A673 (cell line): Measurements from ENCODE around the gene RAB3D. TPM values are rescaled to one million over a fixed set of nuclear protein-coding genes. Genes with fewer than 3 reads are reported as not detected.
A peak's percentile ranks its signal among the peaks of the same experiment; 100 is the strongest.

Experiments
- BruUV-seq: library from RNA; stranded (reverse); fragments of 400-500 nt; replicated peaks from 2 replicates; lab custom pipeline; 2021; lab: Mats Ljungman, UMichigan
- CTCF ChIA-PET: fragments of 300-600 bp; sonication (Branson Sonifier 250); formaldehyde crosslinking; loops from one replicate; lab custom pipeline; 2022; ENCODE audit warnings: antibody characterized with exemption; lab: Charles Lee
- POLR2A ChIA-PET: fragments of 300-600 bp; sonication (Branson Sonifier 250); formaldehyde crosslinking; loops from one replicate; lab custom pipeline; 2022; ENCODE audit warnings: antibody characterized with exemption; ENCODE audit not compliant: low non-redundant PET; lab: Charles Lee
- DNase-seq: peaks from one replicate; pipeline ENCODE4 v3.0.0-alpha.2; 2015; ENCODE audit warnings: low spot score
- H3K27ac ChIP-seq: fragments of 200-600 bp; sonication (generic); 2 replicates; pipeline ENCODE4 v1.5.1; 2016; ENCODE audit warnings: mixed run types, low read depth, mild to moderate bottlenecking, mixed read lengths, antibody characterized with exemption, low read length; ENCODE audit not compliant: poor library complexity, severe bottlenecking
- H3K27me3 ChIP-seq: fragments of 200-600 bp; sonication (generic); replicated peaks from 2 replicates; pipeline ENCODE4 v1.6.1; 2017; ENCODE audit warnings: mixed run types, low read depth, mild to moderate bottlenecking, mixed read lengths, antibody characterized with exemption, low read length; ENCODE audit not compliant: insufficient read depth, poor library complexity
- H3K36me3 ChIP-seq: fragments of 200-600 bp; sonication (generic); 2 replicates; pipeline ENCODE4 v1.6.1; 2016; ENCODE audit warnings: mixed run types, mild to moderate bottlenecking, mixed read lengths, antibody characterized with exemption, low read length; ENCODE audit not compliant: insufficient read depth, poor library complexity, severe bottlenecking
- H3K4me1 ChIP-seq: fragments of 200-600 bp; sonication (generic); 2 replicates; pipeline ENCODE4 v1.6.1; 2017; ENCODE audit warnings: mixed run types, mild to moderate bottlenecking, mixed read lengths, antibody characterized with exemption, low read length; ENCODE audit not compliant: insufficient read depth, poor library complexity, severe bottlenecking
- H3K4me3 ChIP-seq: fragments of 200-600 bp; sonication (generic); 2 replicates; pipeline ENCODE4 v1.5.1; 2016; ENCODE audit warnings: low read depth, mixed run types, mild to moderate bottlenecking, mixed read lengths, low read length; ENCODE audit not compliant: poor library complexity, severe bottlenecking
- H3K9me3 ChIP-seq: fragments of 200-600 bp; sonication (generic); 2 replicates; pipeline ENCODE4 v1.6.1; 2016; ENCODE audit warnings: mixed run types, low read depth, mild to moderate bottlenecking, mixed read lengths, antibody characterized with exemption, low read length; ENCODE audit not compliant: poor library complexity, severe bottlenecking
- EZH2 ChIP-seq: fragments of 200-600 bp; sonication (generic); IDR thresholded peaks from 2 replicates; pipeline ENCODE4 v1.6.1; 2017; ENCODE audit warnings: borderline replicate concordance, low read depth, mild to moderate bottlenecking, mixed read lengths, antibody characterized with exemption, low read length; ENCODE audit not compliant: poor library complexity, severe bottlenecking
- intact Hi-C: fragments of 100-400 bp; cut with micrococcal nuclease; formaldehyde crosslinking; loops from one replicate; pipeline ENCODE4 v1.10.0; 2022; ENCODE audit not compliant: unreplicated experiment
- total RNA-seq: library from RNA; stranded (reverse); gene quantifications from 2 replicates; pipeline ENCODE4 v1.2.3, GENCODE V29; 2021
- TF ChIP-seq, protein P1 (sequence below): fragments of 300-800, 200-600 bp; sonication (generic); conservative IDR thresholded peaks from 2 replicates; pipeline ENCODE4 v1.5.1; 2017; ENCODE audit warnings: low read depth, mild to moderate bottlenecking, antibody characterized with exemption, low read length, moderate library complexity, mixed read lengths

Gene RAB3D
- total RNA-seq, 1 experiment from 2014 or later = 25.4 TPM

DNA sequence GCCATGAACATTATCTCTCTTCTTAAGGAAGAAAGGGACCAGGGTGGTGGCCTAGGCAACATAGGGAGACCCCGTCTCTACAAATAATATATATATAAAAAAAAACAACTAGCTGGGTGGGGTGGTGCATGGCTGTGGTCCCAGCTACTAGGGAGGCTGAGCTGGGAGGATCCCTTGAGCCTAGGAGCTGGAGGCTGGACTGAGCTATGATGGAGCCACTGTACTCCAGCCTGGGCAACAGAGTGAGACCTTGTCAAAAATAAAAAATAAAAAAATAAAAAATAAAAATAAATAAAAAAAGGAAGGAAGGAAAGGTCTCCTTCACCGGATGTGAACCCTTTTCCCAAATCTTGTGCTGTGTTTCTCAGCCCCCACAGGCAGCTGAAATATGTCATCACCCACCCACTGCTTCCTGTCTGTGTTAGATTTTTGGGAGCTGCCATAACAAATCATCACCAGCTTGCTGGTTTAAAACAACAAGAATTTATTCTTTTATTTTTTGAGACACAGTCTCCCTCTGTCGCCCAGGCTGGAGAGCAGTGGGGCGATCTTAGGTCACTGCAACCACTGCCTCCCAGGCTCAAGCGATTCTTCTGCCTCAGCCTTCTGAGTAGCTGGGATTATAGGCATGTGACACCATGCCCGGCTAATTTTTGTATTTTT is 53.0 kb downstream of the RAB3D start:
- peak; percentile 82 for DNase-seq
- Histone ChIP-seq H3K36me3 (no peaks in the 10 kb centered on the region), H3K9me3 (no peaks in the 10 kb centered on the region), H3K4me1 (peaks cover 4% of the 10 kb centered on the region), H3K4me3 (no peak overlapping the region), H3K27ac (peak overlapping the region; percentile 71), H3K27me3 (no peaks in the 10 kb centered on the region)
- intact Hi-C loops = loop anchor here (5.0 kb wide), 1 partner anchor 149 kb away; no protein-coding TSS in a partner anchor
- POLR2A ChIA-PET = interaction anchor here (0.9 kb wide), 1 partner anchor 60 kb away, joined by 5 read pairs; the partner anchor contains the start of genes CCDC159 and TMEM205
- CTCF ChIA-PET = interaction anchor here (0.8 to 1.0 kb wide), 2 partner anchors 43 to 350 kb away, joined by 3 to 4 read pairs; no protein-coding TSS in a partner anchor
- TF ChIP-seq, protein P1, sequence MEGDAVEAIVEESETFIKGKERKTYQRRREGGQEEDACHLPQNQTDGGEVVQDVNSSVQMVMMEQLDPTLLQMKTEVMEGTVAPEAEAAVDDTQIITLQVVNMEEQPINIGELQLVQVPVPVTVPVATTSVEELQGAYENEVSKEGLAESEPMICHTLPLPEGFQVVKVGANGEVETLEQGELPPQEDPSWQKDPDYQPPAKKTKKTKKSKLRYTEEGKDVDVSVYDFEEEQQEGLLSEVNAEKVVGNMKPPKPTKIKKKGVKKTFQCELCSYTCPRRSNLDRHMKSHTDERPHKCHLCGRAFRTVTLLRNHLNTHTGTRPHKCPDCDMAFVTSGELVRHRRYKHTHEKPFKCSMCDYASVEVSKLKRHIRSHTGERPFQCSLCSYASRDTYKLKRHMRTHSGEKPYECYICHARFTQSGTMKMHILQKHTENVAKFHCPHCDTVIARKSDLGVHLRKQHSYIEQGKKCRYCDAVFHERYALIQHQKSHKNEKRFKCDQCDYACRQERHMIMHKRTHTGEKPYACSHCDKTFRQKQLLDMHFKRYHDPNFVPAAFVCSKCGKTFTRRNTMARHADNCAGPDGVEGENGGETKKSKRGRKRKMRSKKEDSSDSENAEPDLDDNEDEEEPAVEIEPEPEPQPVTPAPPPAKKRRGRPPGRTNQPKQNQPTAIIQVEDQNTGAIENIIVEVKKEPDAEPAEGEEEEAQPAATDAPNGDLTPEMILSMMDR = peak; percentile 38
- TF ChIP-seq EZH2 = no peak
- no TSS peak for BruUV-seq

DNA sequence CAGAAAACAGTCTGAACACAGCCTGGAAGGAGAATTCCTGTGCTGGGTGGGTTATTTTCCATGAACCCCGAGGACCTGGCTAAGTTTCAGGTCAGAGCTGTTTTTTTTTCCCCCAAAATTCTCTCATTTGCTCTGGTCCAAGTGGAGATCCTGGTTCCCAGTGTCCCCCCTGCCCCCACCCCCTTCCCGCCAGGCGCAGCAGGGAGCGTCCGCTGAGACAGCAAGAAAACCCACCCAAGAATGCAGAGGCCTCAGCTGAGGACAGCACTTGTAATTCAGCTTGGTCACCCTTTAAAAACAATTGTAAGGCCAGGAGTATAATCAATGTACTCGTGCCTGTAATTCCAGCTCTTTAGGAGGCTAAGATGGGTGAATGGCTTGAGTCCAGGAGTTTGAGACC is 54.9 kb downstream of the RAB3D start:
- Histone ChIP-seq H3K9me3 (no peaks in the 10 kb centered on the region), H3K4me3 (no peak overlapping the region), H3K27ac (no peak overlapping the region), H3K36me3 (no peaks in the 10 kb centered on the region), H3K4me1 (peaks cover 4% of the 10 kb centered on the region), H3K27me3 (no peaks in the 10 kb centered on the region)
- intact Hi-C loops = no loop called here
- no TSS peak for BruUV-seq
- CTCF ChIA-PET = no interaction called here
- DNase-seq = no peak
- TF ChIP-seq, protein P1 = no peak
- no peak for TF ChIP-seq EZH2
- POLR2A ChIA-PET = no interaction called here

DNA sequence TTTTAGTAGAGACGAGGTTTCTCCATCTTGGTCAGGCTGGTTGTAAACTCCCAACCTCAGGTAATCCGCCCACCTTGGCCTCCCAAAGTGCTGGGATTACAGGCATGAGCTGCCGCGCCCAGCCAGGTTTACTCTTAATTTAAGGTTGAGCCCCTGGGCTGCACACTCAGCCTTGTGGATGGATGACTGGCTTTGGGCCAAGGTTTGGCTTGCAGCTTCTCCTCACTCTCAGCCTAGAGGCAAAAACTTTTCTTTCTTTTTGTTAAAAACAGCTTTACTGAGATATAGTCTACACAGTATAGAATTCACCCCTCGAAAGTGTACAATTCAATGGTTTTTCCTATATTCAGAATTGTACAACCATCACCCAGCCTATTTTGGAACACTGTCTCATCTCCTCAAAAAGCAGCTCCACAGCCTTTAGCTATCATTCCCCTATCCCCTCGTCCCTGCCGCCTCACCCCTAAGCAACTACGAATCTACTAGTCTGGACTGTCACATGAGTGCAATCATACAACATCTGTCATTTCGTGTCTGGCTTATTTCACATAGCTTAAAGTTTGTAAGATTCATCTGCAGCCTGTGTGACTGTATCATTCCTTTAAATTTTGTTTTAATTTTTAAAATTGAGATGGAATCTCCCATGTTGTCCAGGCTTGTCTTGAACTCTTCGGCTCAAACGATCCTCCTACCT is 58.0 kb downstream of the RAB3D start:
- H3K4me1 ChIP-seq = peaks cover 4% of the 10 kb centered on the region
- H3K27ac ChIP-seq = no peak overlapping the region
- intact Hi-C loops = no loop called here
- TF ChIP-seq, protein P1 = no peak
- no peak for DNase-seq
- H3K9me3 ChIP-seq = no peaks in the 10 kb centered on the region
- POLR2A ChIA-PET = no interaction called here
- H3K27me3 ChIP-seq = no peaks in the 10 kb centered on the region
- no peaks in the 10 kb centered on the region for H3K36me3 ChIP-seq
- no TSS peak for BruUV-seq
- CTCF ChIA-PET = interaction anchor here (0.6 kb wide), 1 partner anchor 12 kb away, joined by 12 read pairs; no protein-coding TSS in a partner anchor
- no peak overlapping the region for H3K4me3 ChIP-seq
